Heart right ventricle (tissue), 16 donors: ENCODE results near the gene PAPLN. TPM values are rescaled to one million over a fixed set of nuclear protein-coding genes. Genes with fewer than 3 reads are reported as not detected.

Experiments used
- ATAC-seq, 8 donors: fragments of 200-7000 bp; cut with Tn5 transposase; one replicate each; pipeline ENCODE4 v1.9.1; 2020; ENCODE audit warnings: mild to moderate bottlenecking in 8 of 8, moderate library complexity in 8 of 8, moderate number of reproducible peaks in 1 of 8
- DNase-seq, 2 donors: peaks; one replicate each; pipeline ENCODE4 v3.0.0-alpha.2; 2020
- H3K27ac ChIP-seq, 10 donors: fragments of 200-600 bp; sonication (generic) in 2 of 10; one replicate each; pipeline versions ENCODE4 v1.5.0 to v1.8.0; 2020 to 2022; ENCODE audit warnings: mild to moderate bottlenecking in 3 of 10
- H3K27me3 ChIP-seq, 7 donors: fragments of 200-600 bp; one replicate each; pipeline ENCODE4 v1.8.0; 2021 to 2022; ENCODE audit warnings: mild to moderate bottlenecking in 2 of 7
- H3K36me3 ChIP-seq, 9 donors: fragments of 200-600 bp; sonication (generic) in 1 of 9; one replicate each; pipeline versions ENCODE4 v1.5.0 to v1.8.0; 2020 to 2022; ENCODE audit warnings: mild to moderate bottlenecking in 2 of 9
- H3K4me1 ChIP-seq, 9 donors: fragments of 200-600 bp; sonication (generic) in 1 of 9; one replicate each; pipeline versions ENCODE4 v1.5.0 to v1.8.0; 2020 to 2022; ENCODE audit warnings: mild to moderate bottlenecking in 4 of 9
- H3K4me3 ChIP-seq, 10 donors: fragments of 200-600 bp; sonication (generic) in 2 of 10; one replicate each; pipeline versions ENCODE4 v1.5.0 to v1.8.0; 2020 to 2022; ENCODE audit warnings: mild to moderate bottlenecking in 7 of 10, moderate library complexity in 2 of 10
- H3K9me3 ChIP-seq, 11 donors: fragments of 200-600 bp in 10 of 11; sonication (generic) in 2 of 11; one replicate each; pipeline versions ENCODE4 v1.5.0 to v1.8.0; 2013 to 2022; ENCODE audit warnings: mild to moderate bottlenecking in 2 of 11, control low read depth in 1 of 11, moderate library complexity in 1 of 11
- CTCF ChIP-seq, 9 donors: fragments of 200-600 bp; sonication (generic) in 2 of 9; IDR thresholded peaks; one replicate each; pipeline versions ENCODE4 v1.5.0 to v1.8.0; 2021 to 2022; ENCODE audit warnings: antibody characterized with exemption in 9 of 9, mild to moderate bottlenecking in 5 of 9, moderate library complexity in 1 of 9
- WGBS, 2 donors: extraction: QIAGEN DNeasy Blood & Tissue Kit; methylation state at CpG; one replicate each; pipeline ENCODE4 v1.1.7; 2013; ENCODE audit warnings: inconsistent platforms in 1 of 2; 5-methylcytosine and 5-hydroxymethylcytosine counted together
- intact Hi-C, 10 donors: fragments of 100-400 bp; cut with DNase I; formaldehyde crosslinking; loops; one replicate each; pipeline versions ENCODE4 v1.11.1 to v1.14.2; 2022
- polyA plus RNA-seq, 2 donors: library from polyadenylated mRNA; stranded (reverse); fragments of 200-250 nt; gene quantifications; one replicate each; pipeline ENCODE4 v1.2.3, GENCODE V29; 2013
- total RNA-seq, 10 donors: library from RNA; stranded (reverse); fragmentation: NEBNext Ultra II Directional in 3 of 10; extraction: Animal tissue kit (Norgen Biotek cat#: 25700) in 3 of 10; gene quantifications; one replicate each; pipeline versions ENCODE4 v1.2.1 to v1.2.4, GENCODE V29; 2021 to 2023
- donor health status: Arrhythmogenic right ventricular cardiomyopathy.
- donor health status: ischemic (EF 13 %, LVEDD 7.1; RV severe dilation, severe dysfunction).
- donor health status: healthy with polysubstance abuse.
- donor health status: DM: no; HTN: yes; CAD: no.
- donor health status: DM: no; HTN: no; CAD: no.
- donor health status: ischemic (EF 25% LVEDD 6.9; RV normal size, moderate dysfunction).
- donor health status: ischemic (EF 25% LVEDD 5.7; RV mildly dilated, moderate dysfunction).
- donor health status: healthy.
- donor health status: DM: yes; HTN: yes; CAD: no.
- donor health status: Ischemic cardiomyopathy.
- donor health status: ischemic (EF 35%, LVEDD 5.7; RV mildly dilated, moderate dysfunction).
- donor health status: nonischemic (EF 11% LVEDD 7.7; RV severe dilation, severe dysfunction).
- donor health status: DM: yes; HTN: yes; CAD: no.
- donor health status: PGD.
- donor health status: ischemic (EF 29% LVEDD 5.4; RV normal size, mild dysfunction).
- donor health status: nonischemic (EF 23%, LVEDD 6.1; RV moderate dilation, normal function).

Gene PAPLN
- total and polyA plus RNA-seq, 12 donors: 0.64 to 4.1 (median 1.8) TPM

- DNase-seq (no peak), ATAC-seq (no peak)
- no peak for TF ChIP-seq CTCF (IDR thresholded peaks at IDR 0.05)
- H3K4me3 ChIP-seq: no peak overlapping the region
- WGBS, 2 donors: 57 to 74% methylated on average over 3 of the region's 3 CpGs
- no peaks in the 10 kb centered on the region for H3K9me3 ChIP-seq
- no peaks in the 10 kb centered on the region for H3K4me1 ChIP-seq
- no peak overlapping the region for H3K27ac ChIP-seq
- no peaks in the 10 kb centered on the region for H3K27me3 ChIP-seq
- intact Hi-C loops: loop anchor here in 2 of 10 donors (10.0 kb wide), 2 partner anchors 115 to 345 kb away; no protein-coding TSS in a partner anchor
- peaks cover 0 to 94% (median 22%) of the 10 kb centered on the region in 9 donors for H3K36me3 ChIP-seq
Observed at GRCh38 chr14:73289308-73289707, 52.0 kb downstream of the PAPLN start.

- WGBS, 2 donors: 64 to 74% methylated on average over 3 of the region's 3 CpGs
Observed at GRCh38 chr14:73289729-73290128, 52.4 kb downstream of the PAPLN start.

GRCh38 chr14:73290279-73290678 lies 53.0 kb downstream of the PAPLN start:
- no peak overlapping the region for H3K27ac ChIP-seq
- DNase-seq: no peak
- intact Hi-C loops: loop anchor here in 2 of 10 donors (5.0 to 10.0 kb wide), 2 partner anchors 182 to 345 kb away; no protein-coding TSS in a partner anchor

More at GRCh38 chr14:73289729-73290128, 52.4 kb downstream of the PAPLN start:
- DNase-seq (no peak), ATAC-seq (no peak)
- intact Hi-C loops: loop anchor here in 4 of 10 donors (5.0 to 10.0 kb wide), 3 partner anchors 115 to 345 kb away; no protein-coding TSS in a partner anchor
- H3K9me3 ChIP-seq: no peaks in the 10 kb centered on the region
- H3K4me1 ChIP-seq: no peaks in the 10 kb centered on the region
- H3K36me3 ChIP-seq: peaks cover 0 to 94% (median 22%) of the 10 kb centered on the region in 9 donors
- no peak for TF ChIP-seq CTCF (IDR thresholded peaks at IDR 0.05)
- H3K27ac ChIP-seq: no peak overlapping the region
- H3K27me3 ChIP-seq: no peaks in the 10 kb centered on the region
- no peak overlapping the region for H3K4me3 ChIP-seq

More at GRCh38 chr14:73290279-73290678, 53.0 kb downstream of the PAPLN start:
- H3K9me3 ChIP-seq: no peaks in the 10 kb centered on the region
- WGBS, 2 donors: 68 to 71% methylated on average over 4 of the region's 4 CpGs
- H3K27me3 ChIP-seq: no peaks in the 10 kb centered on the region
- no peak overlapping the region for H3K4me3 ChIP-seq
- no peak for ATAC-seq
- no peak for TF ChIP-seq CTCF (IDR thresholded peaks at IDR 0.05)
- H3K36me3 ChIP-seq: peaks cover 0 to 88% (median 17%) of the 10 kb centered on the region in 9 donors
- H3K4me1 ChIP-seq: no peaks in the 10 kb centered on the region
